Measurements from ENCODE around the gene OR4D1.

DNA sequence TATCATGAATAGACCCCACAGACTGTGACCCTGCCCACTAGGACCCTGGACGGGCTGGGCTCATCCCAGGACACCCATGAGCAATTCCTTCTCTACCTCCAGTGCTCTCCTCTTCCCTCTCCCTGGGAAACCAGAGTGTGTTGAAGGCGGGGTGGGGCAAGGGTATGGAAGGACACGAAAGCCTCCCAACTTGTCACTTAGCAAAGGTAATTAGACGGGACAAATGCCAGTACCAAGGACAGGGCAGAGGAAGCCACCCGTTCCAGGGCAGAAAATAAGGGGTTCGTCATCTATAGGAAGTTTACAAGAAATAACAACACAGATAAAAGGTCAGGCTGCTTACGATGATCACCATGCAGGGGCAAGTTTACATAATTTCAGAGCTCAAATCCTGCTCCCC, 39.5 kb downstream of the OR4D1 start:
- TF ChIP-seq, protein P1, sequence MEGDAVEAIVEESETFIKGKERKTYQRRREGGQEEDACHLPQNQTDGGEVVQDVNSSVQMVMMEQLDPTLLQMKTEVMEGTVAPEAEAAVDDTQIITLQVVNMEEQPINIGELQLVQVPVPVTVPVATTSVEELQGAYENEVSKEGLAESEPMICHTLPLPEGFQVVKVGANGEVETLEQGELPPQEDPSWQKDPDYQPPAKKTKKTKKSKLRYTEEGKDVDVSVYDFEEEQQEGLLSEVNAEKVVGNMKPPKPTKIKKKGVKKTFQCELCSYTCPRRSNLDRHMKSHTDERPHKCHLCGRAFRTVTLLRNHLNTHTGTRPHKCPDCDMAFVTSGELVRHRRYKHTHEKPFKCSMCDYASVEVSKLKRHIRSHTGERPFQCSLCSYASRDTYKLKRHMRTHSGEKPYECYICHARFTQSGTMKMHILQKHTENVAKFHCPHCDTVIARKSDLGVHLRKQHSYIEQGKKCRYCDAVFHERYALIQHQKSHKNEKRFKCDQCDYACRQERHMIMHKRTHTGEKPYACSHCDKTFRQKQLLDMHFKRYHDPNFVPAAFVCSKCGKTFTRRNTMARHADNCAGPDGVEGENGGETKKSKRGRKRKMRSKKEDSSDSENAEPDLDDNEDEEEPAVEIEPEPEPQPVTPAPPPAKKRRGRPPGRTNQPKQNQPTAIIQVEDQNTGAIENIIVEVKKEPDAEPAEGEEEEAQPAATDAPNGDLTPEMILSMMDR (IDR thresholded peaks at IDR 0.05): no peak
- TF ChIP-seq POLR2A (IDR thresholded peaks at IDR 0.05): no peak

Measured in uterus (tissue), 2 donors.